ENCODE results near the gene ATP6V0B.

- TF ChIP-seq CTCF (conservative IDR thresholded peaks at IDR 0.05; ENCODE audit: low read length) (no peak), EZH2phosphoT487 (IDR thresholded peaks at IDR 0.05; ENCODE audit: borderline replicate concordance) (no peak)
Measured at GRCh38 chr1:43962324-43962723, 12.4 kb upstream of the ATP6V0B start.

Data from Loucy (cell line).